ENCODE measurements around the gene NFASC. TPM values are rescaled to one million over a fixed set of nuclear protein-coding genes. Genes with fewer than 3 reads are reported as not detected.

Gene NFASC
- total and polyA plus RNA-seq, 2 donors (not counting 3 experiments of a cell fraction or from before 2014, with no cell fraction given) = not detected

DNA sequence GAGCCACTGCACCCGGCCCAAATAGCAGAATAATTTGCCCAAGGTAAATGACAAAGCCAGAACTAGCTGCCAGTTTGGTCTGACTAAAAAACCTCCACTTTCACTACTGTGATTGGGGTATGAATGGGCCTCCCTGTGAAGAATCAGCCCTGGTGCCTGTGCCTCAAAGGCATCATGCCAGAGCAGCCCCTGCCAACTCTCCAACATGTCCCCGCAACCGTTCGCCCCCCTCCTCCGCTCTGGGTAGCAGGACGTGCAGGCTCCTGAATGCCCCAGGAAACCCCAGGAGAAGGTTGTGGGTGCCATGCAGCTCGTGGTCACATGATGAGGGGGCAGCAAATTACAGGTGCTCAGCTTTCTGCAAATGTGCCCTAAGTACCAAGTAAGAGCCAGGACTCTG, 157.7 kb downstream of the NFASC start:
- Histone ChIP-seq H3K27ac (ENCODE audit: insufficient read depth, low read depth, low read length) (no peak overlapping the region), H3K27me3 (ENCODE audit: control insufficient read depth in 2 of 2, insufficient read depth in 2 of 2, low read length in 2 of 2) (peaks cover 10 to 18% of the 10 kb centered on the region in 2 experiments), H3K36me3 (ENCODE audit: control insufficient read depth in 2 of 2, extremely low read depth in 1 of 2, insufficient read depth in 2 of 2, low read length in 2 of 2) (no peaks in the 10 kb centered on the region), H3K4me2 (ENCODE audit: insufficient read depth, low read length) (no peak overlapping the region), H2AFZ (ENCODE audit: low read depth, low read length) (no peak overlapping the region), H3K79me2 (ENCODE audit: control insufficient read depth, insufficient read depth, low read length) (no peaks in the 10 kb centered on the region), H3K9me3 (replicated peaks; ENCODE audit: control insufficient read depth, insufficient read depth, low read length) (no peaks in the 10 kb centered on the region), H3K9me1 (replicated peaks; ENCODE audit: control insufficient read depth, extremely low read depth, insufficient read depth, low read length) (no peaks in the 10 kb centered on the region), H3K4me3 (replicated peaks in 1 of 3; ENCODE audit: insufficient read depth in 1 of 3, low read depth in 1 of 3, low read length in 3 of 3) (no peak overlapping the region), H3K9ac (replicated peaks; ENCODE audit: extremely low read depth, insufficient read depth, low read length) (no peak overlapping the region), H4K20me1 (replicated peaks; ENCODE audit: control insufficient read depth, extremely low read depth, insufficient read depth, low read length) (no peaks in the 10 kb centered on the region), H3K4me1 (ENCODE audit: control insufficient read depth, extremely low read depth, insufficient read depth, low read length) (no peaks in the 10 kb centered on the region)
- FAIRE-seq (no peak), DNase-seq (ENCODE audit: low read depth, low spot score) (no peak)
- dilution Hi-C loops (cut with MboI; ENCODE audit: extremely low pct_ligation_motif_present, low sequenced_read_pairs) (no loop called here), intact Hi-C loops (cut with micrococcal nuclease) (no loop called here)
- CTCF ChIA-PET = interaction anchor here (0.9 to 2.8 kb wide), 3 partner anchors 11 to 53 kb away, joined by 3 to 17 read pairs (median 4); no protein-coding TSS in a partner anchor
- TF ChIP-seq POLR2A (IDR thresholded peaks at IDR 0.05; ENCODE audit: low read depth, low read length) = no peak
- no peak for TF ChIP-seq FOS (IDR thresholded peaks at IDR 0.05; ENCODE audit: borderline replicate concordance, insufficient read depth, low read length)
- no peak for TF ChIP-seq MYC (IDR thresholded peaks at IDR 0.05; ENCODE audit: low read depth, low read length)
- TF ChIP-seq MAX (IDR thresholded peaks at IDR 0.05; ENCODE audit: insufficient read depth, insufficient read length) = no peak
- TF ChIP-seq POLR2AphosphoS5 (IDR thresholded peaks at IDR 0.05; ENCODE audit: insufficient read depth, low read depth, low read length) = no peak
- no peak for TF ChIP-seq EZH2 (IDR thresholded peaks at IDR 0.05; ENCODE audit: borderline replicate concordance, low read depth, low read length, severe bottlenecking)
- no peak for TF ChIP-seq JUN (IDR thresholded peaks at IDR 0.05; ENCODE audit: borderline replicate concordance, insufficient read depth, insufficient read length, low read depth)
- TF ChIP-seq, protein P1, sequence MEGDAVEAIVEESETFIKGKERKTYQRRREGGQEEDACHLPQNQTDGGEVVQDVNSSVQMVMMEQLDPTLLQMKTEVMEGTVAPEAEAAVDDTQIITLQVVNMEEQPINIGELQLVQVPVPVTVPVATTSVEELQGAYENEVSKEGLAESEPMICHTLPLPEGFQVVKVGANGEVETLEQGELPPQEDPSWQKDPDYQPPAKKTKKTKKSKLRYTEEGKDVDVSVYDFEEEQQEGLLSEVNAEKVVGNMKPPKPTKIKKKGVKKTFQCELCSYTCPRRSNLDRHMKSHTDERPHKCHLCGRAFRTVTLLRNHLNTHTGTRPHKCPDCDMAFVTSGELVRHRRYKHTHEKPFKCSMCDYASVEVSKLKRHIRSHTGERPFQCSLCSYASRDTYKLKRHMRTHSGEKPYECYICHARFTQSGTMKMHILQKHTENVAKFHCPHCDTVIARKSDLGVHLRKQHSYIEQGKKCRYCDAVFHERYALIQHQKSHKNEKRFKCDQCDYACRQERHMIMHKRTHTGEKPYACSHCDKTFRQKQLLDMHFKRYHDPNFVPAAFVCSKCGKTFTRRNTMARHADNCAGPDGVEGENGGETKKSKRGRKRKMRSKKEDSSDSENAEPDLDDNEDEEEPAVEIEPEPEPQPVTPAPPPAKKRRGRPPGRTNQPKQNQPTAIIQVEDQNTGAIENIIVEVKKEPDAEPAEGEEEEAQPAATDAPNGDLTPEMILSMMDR (IDR thresholded peaks at IDR 0.05; ENCODE audit: extremely low read depth in 1 of 2, insufficient read depth in 1 of 2, low read depth in 1 of 2, low read length in 2 of 2) = no peak
- no peak for TF ChIP-seq GATA2 (IDR thresholded peaks at IDR 0.05; ENCODE audit: insufficient read depth, insufficient read length, low read depth, low read length)
- POLR2A ChIA-PET = no interaction called here
- no TSS peak for BruUV-seq (replicated peaks)
